Inferior parietal cortex (tissue), 1 donor: Measurements from ENCODE around the gene NPC1L1.

Experiments
- DNase-seq: peaks from one replicate; pipeline ENCODE4 v3.0.0-alpha.2; 2016; ENCODE audit errors: extremely low spot score

Gene NPC1L1

DNA sequence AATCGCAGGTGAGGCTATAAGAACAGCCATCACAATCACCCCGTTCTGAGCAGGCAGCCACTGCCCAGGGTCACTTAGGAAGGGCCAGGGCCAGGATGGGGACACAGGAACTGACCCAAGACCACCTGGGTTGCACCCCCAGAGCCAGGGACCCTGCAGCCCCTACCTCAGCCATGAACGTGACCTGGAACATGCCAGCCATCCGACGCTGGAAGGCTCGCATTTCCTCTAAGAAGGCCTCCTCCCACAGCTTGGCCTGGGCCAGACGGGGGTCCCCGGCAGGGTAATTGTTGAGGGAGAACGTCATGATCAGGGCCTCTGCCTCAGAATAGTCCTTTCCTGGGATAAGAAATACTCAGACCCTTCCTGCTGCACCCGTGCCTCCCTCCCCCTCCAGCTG is 5.0 kb downstream of the NPC1L1 start:
- DNase-seq: no peak

DNA sequence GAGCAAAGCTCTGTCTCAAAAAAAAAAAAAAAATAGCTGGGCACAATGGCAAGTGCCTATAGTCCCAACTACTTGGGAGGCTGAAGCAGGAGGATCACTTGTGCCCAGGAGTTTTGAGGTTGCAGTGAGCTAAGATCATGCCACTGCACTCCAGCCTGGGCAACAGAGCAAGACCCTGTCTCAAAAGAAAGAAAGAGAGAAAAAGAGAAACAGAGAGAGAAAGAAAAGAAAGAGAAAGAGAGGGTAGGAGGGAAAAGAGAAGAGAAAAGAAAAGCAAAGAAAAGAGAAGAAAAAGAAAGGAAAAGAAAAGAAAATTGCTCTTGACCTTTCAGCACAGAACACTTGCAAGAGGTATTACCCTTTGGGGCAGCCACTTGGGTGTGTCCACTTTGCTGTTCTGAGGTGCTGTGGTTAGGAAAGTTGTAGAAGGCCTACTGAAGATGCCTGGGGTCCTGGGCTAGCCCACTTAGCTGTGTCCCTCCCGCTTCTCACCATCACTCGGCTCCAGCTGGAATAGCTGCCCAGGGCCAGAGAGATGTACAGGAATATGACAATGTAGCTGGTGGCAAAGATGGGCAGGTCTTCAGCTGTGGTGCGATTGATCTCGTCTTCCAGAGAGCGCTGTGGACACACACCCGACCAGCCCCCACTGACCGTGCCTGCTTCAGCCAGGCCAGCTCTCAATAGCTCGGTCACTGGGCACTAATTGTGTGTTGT is 5.6 kb downstream of the NPC1L1 start:
- no peak for DNase-seq

DNA sequence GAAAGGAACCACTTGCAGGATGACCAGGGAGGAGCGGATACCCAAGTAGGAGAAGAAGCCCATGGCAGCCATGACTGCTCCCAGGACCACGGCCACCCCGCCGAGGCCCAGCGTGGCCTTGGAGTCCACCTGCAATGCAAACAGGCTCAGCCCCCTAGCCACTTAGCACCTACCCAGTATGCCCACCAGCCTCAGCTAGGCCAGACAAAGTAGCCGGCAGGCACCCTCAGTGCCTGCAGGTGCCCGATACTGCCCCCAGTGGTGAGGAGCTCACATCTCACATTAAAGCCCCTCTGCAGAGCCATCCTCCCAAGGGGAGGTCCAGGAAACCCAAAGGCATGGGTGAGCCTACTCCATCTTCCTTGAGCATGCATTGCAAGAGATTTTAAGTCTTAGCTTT is 6.6 kb downstream of the NPC1L1 start:
- DNase-seq: peak; percentile 5

DNA sequence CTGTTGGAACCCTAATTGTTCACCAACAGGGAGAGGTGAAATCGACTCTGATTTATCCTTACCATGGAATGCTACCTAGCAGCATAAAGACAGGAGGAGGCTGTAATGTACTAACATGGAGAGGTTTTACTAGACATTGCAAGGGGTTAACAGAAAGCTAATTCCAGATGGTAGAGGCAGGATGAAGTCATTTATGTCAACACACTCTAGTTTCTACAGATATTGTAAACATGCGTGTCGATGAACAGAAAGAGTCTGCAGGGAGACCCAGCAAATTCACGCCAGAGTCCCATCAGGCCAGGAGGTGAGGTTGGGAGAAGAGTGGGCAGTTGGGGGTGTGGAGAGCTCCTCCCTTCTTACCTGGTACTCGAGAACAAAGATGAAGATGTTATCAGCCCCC is 7.0 kb downstream of the NPC1L1 start:
- no peak for DNase-seq

DNA sequence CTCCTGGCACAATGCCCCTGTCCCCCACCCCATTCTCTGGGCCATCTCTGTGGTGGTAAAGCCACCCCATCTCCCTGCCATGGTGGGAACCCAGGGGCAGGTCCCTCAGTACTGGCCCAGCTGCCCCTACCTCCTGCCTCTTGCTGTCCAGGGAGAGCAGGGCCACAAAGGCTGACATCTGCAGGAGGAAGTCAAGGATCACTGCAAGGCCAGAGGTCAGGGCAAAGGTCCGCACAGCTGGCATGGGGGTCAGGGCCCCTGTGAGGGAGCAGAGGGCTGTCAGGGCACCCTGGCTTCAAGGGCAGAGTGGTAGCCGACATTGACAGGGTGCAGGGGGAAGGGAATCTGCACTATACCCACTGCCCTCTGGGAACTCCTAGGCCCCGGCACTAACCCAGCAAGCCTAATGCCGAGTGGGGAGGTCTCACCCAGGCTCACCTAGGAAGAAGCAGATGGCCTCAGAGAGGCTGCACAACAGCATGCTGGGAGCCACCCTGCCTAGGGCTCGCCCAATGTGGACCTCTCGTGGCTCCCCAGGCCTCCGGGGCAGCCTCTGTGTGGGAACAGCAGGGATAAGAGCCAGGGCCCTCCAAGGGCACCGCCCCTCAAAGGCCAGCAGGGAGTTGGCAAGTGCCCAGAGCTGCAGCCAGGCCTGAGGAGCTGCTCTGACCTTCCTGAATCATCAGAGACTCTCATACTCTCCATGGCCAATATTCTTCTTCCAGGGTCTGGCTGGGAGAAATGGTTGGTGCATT is 7.7 kb downstream of the NPC1L1 start:
- DNase-seq: no peak

DNA sequence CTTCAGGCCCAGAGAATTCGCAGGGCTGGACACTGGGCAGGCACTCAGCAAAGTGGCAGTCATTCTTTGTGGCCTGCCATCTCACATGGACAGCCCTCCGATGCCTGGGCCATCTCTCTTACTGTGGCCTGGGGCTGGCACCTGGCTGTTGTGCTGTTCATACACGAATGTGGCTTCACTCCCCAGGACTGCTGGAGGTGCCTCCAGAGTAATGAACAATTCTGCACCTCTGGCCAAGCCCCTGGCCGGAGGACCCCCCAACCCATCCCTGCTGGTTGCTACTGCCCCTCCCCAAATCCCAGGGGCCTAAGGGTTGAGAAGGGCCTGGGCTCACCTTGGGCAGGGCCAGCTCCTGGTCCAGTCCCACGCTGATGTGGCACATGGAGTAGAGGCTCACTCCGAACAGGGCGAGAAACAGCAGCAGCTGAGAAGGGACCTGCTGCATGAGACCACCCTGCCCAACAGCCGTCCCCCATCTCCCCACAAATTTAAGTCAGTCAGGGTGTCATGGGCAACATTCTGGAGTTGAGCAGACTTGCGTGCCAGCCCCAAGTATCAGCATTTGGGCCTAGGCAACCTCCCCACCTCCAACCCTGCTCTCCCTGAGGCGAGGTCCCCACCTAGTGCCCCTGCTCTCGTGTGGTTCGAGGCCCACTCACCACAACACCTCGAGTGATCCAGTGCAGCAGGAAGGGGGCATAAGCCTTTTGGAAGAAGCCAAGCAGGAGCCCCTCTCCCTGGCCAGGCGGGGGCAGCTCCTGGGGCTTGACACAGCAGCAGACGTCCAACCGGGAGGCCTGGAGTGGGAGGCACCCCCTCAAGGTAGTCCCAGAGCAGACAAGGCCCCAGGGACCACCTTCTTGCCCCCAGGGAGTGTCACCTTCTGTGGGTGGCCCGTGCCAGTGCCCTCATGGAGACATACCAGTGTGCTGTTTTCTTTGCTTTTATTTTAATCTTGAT is 9.4 kb downstream of the NPC1L1 start:
- DNase-seq: no peak

DNA sequence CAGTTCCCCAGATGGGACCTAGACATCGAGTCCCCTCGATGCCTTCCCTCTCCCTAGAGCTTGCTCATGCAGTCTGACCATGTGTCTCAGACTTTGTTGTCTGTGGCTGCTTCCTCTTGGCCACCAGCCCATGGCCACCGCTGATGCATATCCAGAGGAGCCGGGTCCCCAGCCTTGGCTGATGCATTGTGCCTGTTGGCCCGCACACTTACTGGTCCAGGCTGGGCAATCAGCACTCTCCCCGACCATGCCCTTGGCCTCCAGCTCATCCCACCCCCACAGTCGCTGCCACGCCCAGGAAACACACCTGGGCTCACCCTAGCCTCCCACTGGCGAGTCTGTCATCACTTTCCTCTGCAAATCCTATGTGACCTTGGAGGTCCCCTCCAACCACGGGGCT is 10.1 kb downstream of the NPC1L1 start:
- no peak for DNase-seq

DNA sequence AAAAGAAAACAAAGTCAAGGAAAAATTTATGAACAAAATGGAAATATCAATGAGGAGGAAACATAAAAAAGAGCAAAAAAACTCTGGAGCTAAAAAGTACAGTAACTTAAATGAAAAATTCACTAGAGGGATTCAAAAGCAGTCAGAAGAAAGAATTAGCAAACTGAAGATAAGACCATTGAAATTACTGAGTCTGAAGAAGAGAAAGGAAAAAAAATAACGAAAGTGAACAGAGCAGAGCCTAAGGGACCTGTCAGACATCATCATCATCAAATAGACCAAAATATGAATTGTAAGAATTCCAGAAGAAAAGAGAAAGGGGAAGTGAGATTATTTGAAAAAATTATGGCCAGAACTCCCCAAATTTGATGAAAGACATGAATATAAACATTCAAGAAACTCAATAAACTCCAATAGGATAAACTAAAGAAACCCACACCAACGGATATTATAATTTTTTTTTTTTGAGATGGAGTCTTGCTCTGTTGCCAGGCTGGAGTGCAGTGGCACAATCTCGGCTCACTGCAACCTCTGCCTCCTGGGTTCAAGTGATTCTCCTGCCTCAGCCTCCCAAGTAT is 16.2 kb downstream of the NPC1L1 start:
- DNase-seq: no peak

DNA sequence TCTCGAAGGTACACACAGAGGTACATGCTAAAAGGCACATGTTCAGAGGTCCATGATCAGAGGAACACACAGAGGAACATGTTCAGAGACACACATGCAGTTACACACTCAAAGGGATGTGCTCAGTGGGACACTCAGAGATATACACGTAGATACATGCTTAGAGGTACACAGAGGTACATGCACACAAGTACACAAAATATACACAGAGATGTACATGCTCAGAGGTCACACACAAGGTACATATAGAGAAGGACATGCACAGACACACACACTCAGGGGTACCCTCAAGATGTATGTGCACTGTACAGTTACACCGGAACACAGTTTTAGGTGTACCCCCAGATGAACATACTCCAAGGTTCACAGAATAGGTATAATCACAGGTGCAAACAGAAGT is 18.8 kb downstream of the NPC1L1 start:
- no peak for DNase-seq

DNA sequence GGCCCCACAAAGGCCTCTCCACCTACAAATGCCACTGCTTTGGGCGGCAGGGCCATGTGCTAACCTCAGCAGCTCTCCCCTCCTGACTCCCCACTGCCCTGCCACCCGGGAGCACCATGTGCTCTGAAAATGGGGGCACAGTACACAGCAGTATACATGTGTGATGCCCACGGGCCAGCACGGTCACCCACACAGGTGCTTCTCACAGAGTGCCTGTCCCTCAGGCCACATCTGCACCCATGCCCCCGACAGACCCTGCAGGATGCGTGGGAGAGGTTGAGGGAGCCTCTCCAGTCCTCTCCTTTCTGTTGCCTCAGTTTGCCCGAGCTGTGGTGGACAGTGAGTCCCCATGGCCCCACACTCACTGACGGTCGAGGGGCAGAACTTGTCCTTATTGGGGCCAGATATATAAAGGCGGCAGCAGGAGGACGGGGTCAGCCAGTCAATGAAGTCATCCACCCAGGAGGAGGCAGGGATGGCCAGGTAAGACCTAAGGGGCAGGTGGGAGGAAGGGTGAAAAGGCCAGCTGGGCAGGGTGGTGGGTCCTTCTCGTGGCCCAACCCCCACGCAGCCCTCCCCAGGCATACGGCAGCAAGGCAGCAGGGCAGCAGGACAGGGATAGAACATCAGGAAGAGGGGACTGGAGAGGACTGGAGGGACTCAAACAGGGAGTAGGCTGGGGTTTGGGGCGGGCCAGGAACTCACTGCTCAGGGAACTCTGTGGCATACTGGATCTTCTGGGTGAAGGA is 19.6 kb downstream of the NPC1L1 start:
- DNase-seq: no peak

DNA sequence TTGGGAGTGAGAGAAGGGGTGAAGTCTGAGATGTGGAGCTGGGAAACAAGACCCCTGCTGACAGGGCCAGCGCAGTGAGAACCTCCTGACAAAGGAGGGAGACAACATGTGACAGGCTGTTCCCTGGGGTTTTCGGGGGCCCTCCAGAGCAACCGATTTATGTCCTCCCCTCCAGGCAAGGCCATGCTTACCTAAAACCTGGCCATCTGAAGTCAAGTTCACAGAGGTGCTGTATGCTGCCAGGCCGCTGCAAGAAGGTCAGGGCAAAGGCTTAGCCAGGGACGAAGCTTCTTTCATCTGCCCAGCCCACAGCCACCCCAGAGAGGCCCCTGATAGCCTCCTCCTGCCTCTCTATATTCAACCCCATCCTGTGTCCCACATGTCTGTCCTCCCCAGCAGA is 20.6 kb downstream of the NPC1L1 start:
- no peak for DNase-seq

DNA sequence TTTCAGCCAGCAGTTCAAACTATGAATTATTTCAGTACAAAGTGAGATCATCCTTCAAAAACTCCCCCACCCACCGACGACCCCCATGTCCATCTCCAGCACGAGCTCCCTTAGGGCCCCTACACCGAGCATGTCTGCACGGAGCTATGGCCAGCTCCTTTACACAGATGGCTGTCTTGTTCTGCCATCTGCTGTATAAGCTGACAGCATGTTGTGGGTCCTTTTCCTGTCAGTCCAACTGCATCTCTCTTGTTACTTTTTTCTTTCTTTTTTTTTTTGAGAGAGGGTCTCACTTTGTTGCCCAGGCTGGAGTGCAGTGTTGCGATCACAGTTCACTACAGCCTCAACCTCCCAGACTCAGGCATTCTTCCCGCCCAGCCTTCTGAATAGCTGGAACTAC is 21.6 kb downstream of the NPC1L1 start:
- no peak for DNase-seq

DNA sequence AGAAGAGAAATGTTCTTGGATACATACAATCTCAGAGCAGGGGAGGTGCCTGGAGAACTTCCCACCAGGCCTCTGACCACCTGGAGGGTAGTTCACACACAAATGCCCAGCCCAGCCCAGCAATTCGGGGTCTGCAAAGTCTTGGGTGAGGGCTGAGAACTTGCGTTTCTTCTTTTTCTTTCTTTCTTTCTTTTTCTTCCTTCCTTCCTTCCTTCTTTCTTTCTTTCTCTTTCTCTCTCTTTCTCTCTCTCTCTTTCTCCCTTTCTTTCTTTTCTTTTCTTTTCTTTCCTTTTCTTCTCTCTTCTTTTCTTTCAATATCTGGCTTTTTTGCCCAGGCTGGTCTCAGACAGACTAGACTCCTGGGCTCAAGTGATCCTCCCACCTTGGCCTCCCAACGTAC is 22.4 kb downstream of the NPC1L1 start:
- no peak for DNase-seq

DNA sequence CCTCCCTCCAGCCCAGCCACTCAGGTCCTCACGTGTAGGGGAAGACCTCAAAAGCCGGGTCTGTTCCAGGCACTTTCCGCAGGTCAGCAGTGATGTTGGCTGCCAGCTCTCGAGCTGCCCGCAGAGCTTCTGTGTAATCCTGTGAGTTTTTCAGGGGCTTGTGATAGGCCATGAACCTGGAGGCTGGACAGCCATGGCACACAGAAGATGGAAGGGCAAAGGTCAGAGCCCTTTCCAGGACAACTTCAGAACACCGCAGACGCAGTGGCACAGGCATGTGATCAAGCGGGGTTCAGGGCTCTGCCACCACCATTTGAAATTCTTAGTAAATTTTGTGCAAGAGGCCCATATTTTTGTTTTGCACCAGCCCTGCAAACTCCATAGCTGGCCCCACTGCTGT is 24.0 kb downstream of the NPC1L1 start:
- DNase-seq: no peak

DNA sequence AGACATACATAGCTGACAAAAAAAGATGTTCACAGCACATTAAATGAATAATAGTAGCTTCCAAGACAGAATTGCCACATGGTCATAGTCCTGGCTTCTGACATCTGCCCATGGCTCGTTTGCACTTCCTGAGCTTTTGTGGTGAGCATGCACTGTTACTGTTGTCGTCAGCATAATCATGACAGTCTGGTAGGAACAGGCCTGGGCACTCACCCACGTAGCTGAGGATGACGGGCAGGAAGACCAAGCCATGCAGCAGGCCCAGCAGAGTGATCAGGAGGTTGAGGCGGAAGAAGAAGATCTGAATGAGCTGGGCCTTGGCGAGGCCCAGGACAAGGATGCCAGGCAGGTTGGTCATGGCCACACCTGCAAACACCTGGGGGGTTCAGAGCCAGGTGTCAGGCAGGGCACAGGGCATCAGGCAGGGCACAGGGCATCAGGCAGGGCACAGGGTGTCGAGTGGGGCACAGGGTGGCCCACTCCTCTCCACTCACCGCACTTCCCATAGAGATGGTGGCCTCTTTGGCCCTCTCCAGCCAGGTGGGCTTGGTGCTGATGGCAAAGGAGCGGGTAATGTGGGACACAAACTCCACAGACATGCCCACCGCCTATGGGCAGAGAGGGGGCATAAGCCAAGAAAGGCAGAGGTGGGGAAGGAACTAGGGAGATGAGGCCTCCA is 25.4 kb downstream of the NPC1L1 start:
- no peak for DNase-seq

DNA sequence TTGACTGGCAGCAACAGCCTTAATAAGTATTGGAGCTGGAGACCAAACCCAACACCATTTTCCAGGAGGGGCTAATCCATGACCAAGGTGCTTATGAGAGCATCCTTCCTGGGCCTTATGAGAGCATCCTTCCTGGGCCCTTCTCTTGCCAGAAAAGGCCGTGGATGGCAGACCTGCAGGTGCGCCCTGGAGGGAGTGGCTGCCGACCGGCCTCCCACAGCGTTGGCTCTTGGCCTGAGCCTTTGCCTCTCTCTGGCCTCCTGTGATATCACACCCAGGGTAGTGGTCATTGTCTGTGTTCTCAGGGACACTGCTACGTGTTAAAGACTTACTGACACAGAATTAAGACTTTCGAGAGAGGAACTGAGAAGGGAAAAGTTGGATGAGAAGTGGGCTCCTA is 28.4 kb downstream of the NPC1L1 start:
- DNase-seq: no peak

DNA sequence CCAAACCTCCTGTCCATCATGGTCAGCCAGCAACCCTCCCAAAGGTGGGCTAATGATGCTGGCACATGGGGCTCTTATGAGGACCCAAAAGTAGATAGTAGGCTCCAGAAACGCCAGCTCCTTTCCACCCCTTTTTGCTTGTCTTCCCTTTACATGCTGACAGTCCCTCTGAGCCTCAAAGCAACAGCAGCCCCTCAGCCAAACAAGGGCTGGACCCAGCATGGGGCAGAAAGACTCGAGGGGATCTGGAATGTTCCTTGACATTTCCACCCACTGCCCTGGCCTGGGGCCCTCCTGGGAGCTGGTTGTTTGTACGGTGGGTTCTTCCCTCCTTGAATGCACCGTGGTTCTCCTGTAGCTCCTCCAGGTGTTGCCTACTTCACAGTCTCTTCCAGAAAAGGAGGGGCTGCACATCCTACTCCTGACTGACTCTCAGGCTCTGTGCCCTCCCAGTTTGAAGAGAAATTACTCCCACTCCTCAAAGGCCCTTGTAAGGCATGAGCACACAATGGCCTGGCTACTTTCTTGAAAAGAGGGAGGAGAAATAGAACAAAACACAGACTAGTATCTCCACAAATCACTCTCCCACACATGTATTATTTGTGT is 29.2 kb downstream of the NPC1L1 start:
- DNase-seq: no peak

DNA sequence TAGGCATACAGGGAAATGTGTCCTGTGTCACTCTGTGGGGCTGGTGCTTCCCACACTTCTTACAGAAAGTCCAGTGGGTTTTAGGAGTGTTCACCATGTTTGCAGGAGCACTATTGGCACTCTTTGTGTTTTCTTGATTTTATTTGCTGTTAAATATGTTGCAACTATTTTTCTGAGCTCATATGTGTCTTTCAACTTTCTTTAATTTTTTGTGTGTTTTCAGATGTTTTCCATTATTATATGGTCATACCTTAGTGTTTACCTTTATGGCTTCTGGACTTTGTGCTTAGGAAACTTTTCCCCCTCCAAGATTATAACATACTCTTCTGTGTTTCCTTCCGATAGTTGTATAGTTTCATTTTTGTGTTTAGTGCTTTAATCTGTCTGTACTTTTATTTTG is 29.9 kb downstream of the NPC1L1 start:
- DNase-seq: no peak

DNA sequence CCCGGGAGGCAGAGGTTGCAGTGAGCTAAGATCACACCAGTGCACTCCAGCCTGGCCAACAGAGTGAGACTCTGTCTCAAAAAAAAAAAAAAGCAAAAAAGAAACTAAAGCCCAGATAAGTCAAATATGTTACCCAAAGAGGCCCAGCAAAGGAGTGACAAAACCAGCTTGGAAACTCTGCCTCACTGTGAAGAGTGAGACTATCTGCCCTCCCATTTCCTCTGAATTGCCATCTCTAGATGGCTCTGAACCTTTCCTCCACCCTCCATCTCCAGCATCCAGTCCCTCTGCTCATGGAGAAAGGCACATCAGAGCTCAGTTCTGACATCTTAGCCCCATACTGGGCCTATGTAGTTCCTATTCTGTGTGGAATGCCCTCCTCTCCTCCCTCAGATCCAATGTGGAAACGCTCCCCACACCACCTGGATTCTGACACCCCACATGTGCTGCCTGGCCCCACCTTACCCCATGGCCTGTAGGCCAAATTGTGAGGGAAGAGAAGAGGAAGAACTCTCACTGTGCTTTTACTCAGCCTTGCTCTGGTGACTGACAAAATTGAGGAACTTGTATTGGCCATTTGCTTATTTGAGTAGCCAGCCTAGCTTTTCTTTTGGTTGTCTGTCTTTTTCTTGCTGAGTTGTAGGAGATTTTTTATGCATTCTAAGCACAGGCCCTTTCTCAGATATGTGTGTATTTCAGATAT is 32.7 kb downstream of the NPC1L1 start:
- no peak for DNase-seq
